ENCODE measurements around the gene DLX6. TPM values are rescaled to one million over a fixed set of nuclear protein-coding genes. Genes with fewer than 3 reads are reported as not detected.

Gene DLX6
- 1 to 10 TPM; 1.5 to 2.0 TPM for total RNA-seq
- long read RNA-seq, donor 1, partial matches to known transcripts: 0 of 1 reads
- long read RNA-seq, donor 1, other reads (novel, unspliced or antisense): 0 of 1 reads
- long read RNA-seq, donor 2, partial matches to known transcripts: 0 of 2 reads
- long read RNA-seq, donor 2, other reads (novel, unspliced or antisense): 0 of 2 reads

- intact Hi-C loops (cut with DNase I): no loop called here
- DNase-seq (ENCODE audit: low spot score): peak; percentile 93
These were observed at the start of gene DLX6 for GRCh38 chr7:97005183-97006054. TSS of gene DLX6 (plus strand) at chr7:97005553. CDS start at chr7:97005978, 425 bp downstream.

- DNase-seq (ENCODE audit: low spot score): no peak
- intact Hi-C loops (cut with DNase I): no loop called here
These were observed 46.2 kb upstream of the DLX6 start for GRCh38 chr7:96959135-96959534.

GRCh38 chr7:96962221-96962885, 43.0 kb upstream of the DLX6 start:
- intact Hi-C loops (cut with DNase I): no loop called here
- peak; percentile 91 for DNase-seq (ENCODE audit: low spot score)

- intact Hi-C loops (cut with DNase I): no loop called here
These were observed 36.4 kb upstream of the DLX6 start for GRCh38 chr7:96968981-96969380.

DNA sequence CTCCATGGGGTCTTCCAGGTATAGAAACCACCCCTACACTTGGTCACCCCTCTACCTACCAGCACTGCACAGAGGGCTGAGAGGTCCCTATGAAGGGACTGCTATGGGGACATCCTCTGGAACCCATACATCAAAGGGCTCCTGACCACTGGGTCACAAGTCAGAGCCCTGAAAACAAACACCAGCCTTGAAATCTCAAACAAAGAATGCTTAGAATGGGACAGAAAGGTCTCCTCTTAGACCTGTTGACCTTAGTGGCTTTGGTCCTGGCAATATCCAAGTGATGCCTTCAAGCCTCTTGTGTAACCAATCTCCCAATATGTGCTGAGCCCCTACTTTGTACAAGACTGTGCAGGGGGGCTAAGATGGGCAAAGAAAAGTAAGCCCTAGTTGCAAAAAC, 34.6 kb upstream of the DLX6 start:
- intact Hi-C loops (cut with DNase I): no loop called here
- no peak for DNase-seq (ENCODE audit: low spot score)

More at GRCh38 chr7:96968981-96969380, 36.4 kb upstream of the DLX6 start:
- DNase-seq (ENCODE audit: low spot score): no peak

DNA sequence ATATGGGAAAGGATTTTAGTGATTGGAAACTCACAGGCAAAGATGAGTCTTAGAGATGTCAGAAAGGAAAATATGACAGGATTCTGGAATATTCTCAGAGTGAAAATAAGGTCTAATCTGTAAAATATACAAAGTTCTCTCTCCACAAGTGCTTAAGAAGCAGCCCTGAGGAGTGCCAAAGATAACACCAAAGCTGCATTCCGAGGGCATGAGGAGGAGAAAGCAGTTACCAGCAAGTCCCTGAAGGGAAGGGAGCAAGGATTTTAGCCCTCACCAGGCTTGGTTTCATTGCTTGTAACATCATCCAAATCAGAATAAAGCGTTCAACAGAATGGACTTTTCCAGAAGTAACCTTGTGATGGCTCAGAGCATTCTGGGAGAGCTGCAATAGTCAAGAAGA, 31.4 kb upstream of the DLX6 start:
- intact Hi-C loops (cut with DNase I): no loop called here
- no peak for DNase-seq (ENCODE audit: low spot score)

DNA sequence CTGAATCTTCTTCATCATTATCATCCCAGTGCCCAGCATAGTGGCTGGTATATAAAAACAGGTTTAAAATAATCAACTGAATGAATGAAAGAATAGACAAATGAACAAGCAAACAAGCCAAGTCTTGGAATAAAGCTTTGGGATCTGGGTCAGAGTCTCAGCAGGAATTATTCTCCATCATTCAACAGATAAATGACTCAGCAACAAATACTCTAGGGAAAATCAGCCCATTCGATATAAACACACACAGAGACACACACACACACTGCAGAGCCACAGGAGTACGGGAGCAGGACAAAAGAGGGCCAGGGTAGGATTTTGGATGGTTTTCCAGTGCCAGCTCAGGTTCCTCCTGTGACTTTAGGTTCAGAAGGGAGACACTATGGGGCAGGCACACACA, 29.2 kb upstream of the DLX6 start:
- intact Hi-C loops (cut with DNase I): no loop called here
- DNase-seq (ENCODE audit: low spot score): no peak

DNA sequence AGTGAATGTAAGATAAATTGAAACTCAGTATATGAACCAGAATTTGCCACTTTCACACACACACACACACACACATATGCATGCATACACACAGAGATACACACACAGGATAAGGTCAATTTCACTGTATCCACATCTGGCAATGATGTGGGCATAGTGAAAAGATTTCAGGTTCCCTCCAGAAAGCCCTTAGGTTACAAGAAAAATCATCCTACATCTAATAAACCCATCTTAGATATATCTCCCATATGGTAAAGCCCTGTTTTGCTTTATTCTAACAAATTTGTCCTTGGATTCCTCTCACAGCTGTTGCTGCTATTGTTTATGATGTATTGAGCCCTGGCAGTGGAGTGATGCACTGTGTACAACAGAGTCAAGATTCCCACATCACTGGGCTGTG, 27.9 kb upstream of the DLX6 start:
- no peak for DNase-seq (ENCODE audit: low spot score)
- intact Hi-C loops (cut with DNase I): no loop called here

DNA sequence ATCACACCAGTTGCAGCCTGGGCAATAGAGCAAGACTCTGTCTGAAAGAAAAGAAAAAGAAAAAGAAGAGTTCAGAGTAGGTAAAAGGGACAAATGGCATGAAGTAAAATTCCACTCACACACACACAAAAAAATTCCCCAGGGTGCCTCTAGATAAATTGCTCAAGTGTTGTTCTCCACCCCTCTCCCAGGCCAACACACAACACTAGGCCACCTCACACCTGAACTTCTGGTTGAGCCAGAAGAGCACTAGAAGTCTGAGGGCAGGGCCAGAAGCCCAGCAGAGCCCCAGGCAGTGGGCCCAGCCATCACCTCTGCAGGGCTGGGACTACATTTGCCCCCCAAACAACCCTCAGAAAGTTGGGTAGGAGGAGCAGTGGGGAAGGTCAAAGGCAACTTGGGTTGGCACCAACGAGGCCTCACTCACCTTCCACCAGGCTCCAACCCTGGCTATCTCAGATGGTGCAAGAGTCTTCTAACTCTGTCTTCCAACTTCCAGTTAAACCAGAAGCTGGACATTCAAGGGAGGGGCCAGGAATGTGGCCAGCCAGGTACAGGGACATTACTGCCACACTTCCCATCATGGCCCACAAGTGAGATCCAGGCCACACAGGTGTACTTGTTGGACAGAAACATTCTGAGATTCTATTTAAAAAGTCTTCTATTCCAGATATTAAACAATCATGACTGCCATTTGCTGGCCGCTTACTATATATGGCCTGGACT, 25.6 kb upstream of the DLX6 start:
- no peak for DNase-seq (ENCODE audit: low spot score)

DNA sequence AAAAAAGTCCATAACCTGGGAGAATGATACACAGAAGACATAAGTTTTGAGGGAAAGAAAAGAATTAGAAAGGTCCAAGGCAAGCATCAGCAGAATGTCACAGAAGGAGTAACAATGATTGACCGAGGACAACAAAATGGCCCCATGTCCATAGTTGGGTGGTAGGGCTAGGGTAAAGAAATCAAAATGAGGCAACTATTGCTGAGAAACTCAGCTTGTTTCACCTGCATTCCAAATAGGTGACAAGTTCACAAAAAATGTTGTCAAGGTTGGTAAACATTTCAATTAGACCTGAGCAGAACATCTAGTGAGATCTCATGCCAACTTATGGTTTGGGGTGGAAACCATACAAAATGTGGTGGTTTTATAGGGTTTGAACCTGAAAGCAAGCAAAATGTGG, 22.8 kb upstream of the DLX6 start:
- intact Hi-C loops (cut with DNase I): no loop called here
- no peak for DNase-seq (ENCODE audit: low spot score)

More for the DNA sequence above, 25.6 kb upstream of the DLX6 start:
- intact Hi-C loops (cut with DNase I): no loop called here

DNA sequence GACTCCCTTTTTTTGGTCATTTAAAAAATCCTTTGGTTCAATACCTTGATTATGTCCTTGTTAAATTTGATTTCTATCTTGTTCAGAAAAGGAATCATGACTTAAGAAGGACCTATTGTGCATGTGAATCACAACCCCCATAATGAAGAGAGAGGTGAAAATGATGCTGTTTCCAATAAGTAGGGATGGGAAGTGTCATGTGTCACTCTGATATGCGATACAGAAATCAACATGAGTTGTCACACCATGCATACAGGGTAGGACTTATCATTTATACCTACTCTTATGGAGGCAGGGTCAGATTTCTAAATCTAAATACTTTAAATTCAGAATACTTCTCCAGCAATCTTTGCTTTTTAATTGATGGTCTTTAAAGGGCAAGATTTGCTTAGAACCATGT, 19.4 kb upstream of the DLX6 start:
- no peak for DNase-seq (ENCODE audit: low spot score)
- intact Hi-C loops (cut with DNase I): no loop called here

- no peak for DNase-seq (ENCODE audit: low spot score)
- intact Hi-C loops (cut with DNase I): no loop called here
These were observed 18.5 kb upstream of the DLX6 start for GRCh38 chr7:96986901-96987300.

GRCh38 chr7:96987719-96988118, 17.6 kb upstream of the DLX6 start:
- intact Hi-C loops (cut with DNase I): no loop called here
- DNase-seq (ENCODE audit: low spot score): no peak

GRCh38 chr7:96989241-96989858, 16.0 kb upstream of the DLX6 start:
- intact Hi-C loops (cut with DNase I): no loop called here
- DNase-seq (ENCODE audit: low spot score): no peak

GRCh38 chr7:96989859-96990317, 15.5 kb upstream of the DLX6 start:
- intact Hi-C loops (cut with DNase I): no loop called here
- DNase-seq (ENCODE audit: low spot score): no peak

- DNase-seq (ENCODE audit: low spot score): no peak
- intact Hi-C loops (cut with DNase I): no loop called here
These were observed 13.7 kb upstream of the DLX6 start for GRCh38 chr7:96991546-96992191.

DNA sequence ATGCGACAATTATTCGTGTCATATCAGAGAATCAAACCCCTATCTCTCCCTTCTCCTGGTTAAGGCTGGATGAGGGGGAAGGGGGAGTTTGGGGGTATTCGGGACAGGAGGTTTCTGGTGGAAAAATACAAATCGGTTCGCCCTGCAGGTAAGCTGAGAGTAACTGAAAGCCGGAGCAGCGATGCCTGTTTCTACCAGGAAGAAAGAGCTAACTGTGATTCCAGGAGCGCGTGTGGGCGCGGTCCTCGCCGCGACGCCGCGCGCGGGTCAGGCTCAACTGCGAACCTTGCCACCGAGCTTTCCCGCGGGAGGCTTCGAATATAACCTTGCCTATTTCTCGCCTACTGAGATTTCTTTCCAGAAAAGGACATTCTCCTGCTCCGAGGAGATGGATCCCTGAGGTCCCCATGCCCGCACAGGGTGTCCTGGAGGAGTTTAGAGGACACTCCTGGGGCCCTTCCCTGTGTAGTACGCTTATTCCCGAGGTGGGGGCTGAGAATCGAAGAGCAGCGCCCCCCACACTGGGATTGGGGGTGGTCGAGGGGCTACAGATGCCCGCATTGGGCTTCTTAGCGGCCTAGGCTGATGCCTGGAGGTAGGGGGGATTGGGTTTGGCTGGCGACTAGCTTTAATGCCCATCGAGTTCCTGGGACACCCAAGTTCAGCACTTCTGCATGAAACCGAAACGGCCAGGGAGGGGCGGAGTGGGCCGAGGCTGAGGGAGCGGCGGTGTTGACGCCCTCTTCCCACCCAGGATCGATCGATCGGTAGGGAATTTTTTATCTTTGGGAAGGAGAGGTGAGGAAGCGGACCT, 13.0 kb upstream of the DLX6 start:
- no peak for DNase-seq (ENCODE audit: low spot score)
- intact Hi-C loops (cut with DNase I): no loop called here
